Right lobe of liver (tissue), 4 donors: ENCODE measurements around the gene TLNRD1.

Source experiments
- POLR2A ChIP-seq: fragments of 450-650 bp; IDR thresholded peaks from one replicate; pipeline ENCODE4 v1.6.1; 2017; ENCODE audit warnings: antibody characterized with exemption, mild to moderate bottlenecking
- TF ChIP-seq, protein P1 (sequence below), 4 donors: fragments of 200-600 bp in 3 of 4; fragments of 450-650 bp in 1 of 4; IDR thresholded peaks; one replicate each; pipeline versions ENCODE4 v1.5.1 to v1.8.0; 2016 to 2022; ENCODE audit warnings: antibody characterized with exemption in 4 of 4, mild to moderate bottlenecking in 2 of 4
- donor health status: DM: no; HTN: no; CAD: no.
- donor health status: DM: no; HTN: no; CAD: no.
- donor health status: DM: no; HTN: yes; CAD: no.

DNA sequence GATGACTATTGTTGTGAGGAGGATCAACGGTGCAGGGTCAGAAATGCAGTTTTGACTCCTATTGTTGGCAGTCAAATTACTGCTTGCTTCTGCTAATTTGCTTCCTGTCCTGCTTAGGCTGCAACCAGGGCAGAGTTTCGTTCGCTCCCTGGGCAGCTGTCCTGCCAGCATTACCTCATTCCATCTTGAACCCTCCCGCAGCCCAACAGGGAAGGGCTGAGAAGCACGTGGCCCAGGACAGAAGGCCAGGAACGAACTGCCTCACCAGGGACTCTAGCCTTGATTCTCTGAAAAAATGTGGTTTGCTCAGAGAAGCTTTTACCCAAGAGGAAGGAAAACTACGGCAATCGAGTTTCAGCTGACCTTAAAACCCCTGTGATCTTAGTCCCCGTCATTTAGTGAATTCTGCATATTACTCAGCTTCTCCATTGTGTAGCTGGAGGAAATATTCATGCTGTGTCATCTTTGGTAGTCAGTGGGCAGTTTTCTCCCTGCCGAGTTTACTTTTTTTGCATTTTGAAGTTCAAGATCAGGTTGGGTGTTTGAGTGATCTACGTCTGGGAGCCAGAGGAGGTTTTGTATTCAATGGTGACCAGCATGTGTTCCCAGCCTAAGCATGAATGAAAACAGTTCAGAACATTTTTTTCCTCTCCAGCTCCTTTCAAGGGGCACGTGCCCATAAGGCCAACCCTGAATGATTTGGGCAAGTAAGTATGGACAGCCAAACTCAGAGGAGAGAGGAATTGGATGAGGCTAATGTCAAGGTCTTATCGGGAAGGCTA, 23.0 kb downstream of the TLNRD1 start:
- TF ChIP-seq POLR2A: no peak
- TF ChIP-seq, protein P1, sequence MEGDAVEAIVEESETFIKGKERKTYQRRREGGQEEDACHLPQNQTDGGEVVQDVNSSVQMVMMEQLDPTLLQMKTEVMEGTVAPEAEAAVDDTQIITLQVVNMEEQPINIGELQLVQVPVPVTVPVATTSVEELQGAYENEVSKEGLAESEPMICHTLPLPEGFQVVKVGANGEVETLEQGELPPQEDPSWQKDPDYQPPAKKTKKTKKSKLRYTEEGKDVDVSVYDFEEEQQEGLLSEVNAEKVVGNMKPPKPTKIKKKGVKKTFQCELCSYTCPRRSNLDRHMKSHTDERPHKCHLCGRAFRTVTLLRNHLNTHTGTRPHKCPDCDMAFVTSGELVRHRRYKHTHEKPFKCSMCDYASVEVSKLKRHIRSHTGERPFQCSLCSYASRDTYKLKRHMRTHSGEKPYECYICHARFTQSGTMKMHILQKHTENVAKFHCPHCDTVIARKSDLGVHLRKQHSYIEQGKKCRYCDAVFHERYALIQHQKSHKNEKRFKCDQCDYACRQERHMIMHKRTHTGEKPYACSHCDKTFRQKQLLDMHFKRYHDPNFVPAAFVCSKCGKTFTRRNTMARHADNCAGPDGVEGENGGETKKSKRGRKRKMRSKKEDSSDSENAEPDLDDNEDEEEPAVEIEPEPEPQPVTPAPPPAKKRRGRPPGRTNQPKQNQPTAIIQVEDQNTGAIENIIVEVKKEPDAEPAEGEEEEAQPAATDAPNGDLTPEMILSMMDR (IDR thresholded peaks at IDR 0.05): no peak
